T-cell (primary cell): ENCODE results near the gene HTR6. TPM values are rescaled to one million over a fixed set of nuclear protein-coding genes. Genes with fewer than 3 reads are reported as not detected.

Source experiments
- ATAC-seq, 4 experiments: fragments of 200-7000 bp in 3 of 4; fragments of 150-1000 bp in 1 of 4; cut with Tn5 transposase; replicated peaks in 1 of 4; 1 replicate in 3 of 4; 2 replicates in 1 of 4; pipeline ENCODE4 v1.10.0; 2021; ENCODE audit warnings: moderate library complexity in 3 of 4, mild to moderate bottlenecking in 2 of 4, moderate number of reproducible peaks in 1 of 4
- CTCF ChIA-PET, 2 donors: fragments of 300-600 bp; sonication (Branson Sonifier 250); formaldehyde crosslinking; loops; one replicate each; lab custom pipeline; 2022; ENCODE audit warnings: antibody characterized with exemption in 2 of 2; lab: Charles Lee
- POLR2A ChIA-PET, 2 donors: fragments of 300-600 bp; sonication (Branson Sonifier 250); formaldehyde crosslinking; loops; one replicate each; lab custom pipeline; 2022; ENCODE audit warnings: antibody characterized with exemption in 2 of 2; lab: Charles Lee
- DNase-seq, 35 experiments: peaks; one replicate each; pipeline versions ENCODE4 v3.0.0 to v3.0.0-alpha.2; 2013 to 2023
- H3K27ac ChIP-seq: one replicate; pipeline ENCODE4 v1.5.1; 2013; ENCODE audit warnings: low read length
- H3K27me3 ChIP-seq, 2 experiments: replicated peaks in 1 of 2; 1 replicate in 1 of 2; 2 replicates in 1 of 2; pipeline versions ENCODE4 v1.6.1 to v1.7.0; 2013; ENCODE audit warnings: low read length in 1 of 2, mixed read lengths in 1 of 2; ENCODE audit not compliant: control insufficient read depth in 2 of 2, insufficient read depth in 2 of 2; ENCODE audit errors: extremely low read depth in 1 of 2
- H3K36me3 ChIP-seq, 2 donors: 1 replicate in 1 of 2; 2 replicates in 1 of 2; pipeline versions ENCODE4 v1.6.1 to v1.7.0; 2013; ENCODE audit warnings: low read length in 1 of 2; ENCODE audit not compliant: control insufficient read depth in 2 of 2, insufficient read depth in 1 of 2; ENCODE audit errors: extremely low read depth in 1 of 2
- H3K4me1 ChIP-seq, 2 experiments: 1 replicate in 1 of 2; 2 replicates in 1 of 2; pipeline versions ENCODE4 v1.6.1 to v1.7.0; 2013; ENCODE audit warnings: low read length in 2 of 2, mixed read lengths in 1 of 2; ENCODE audit not compliant: insufficient read depth in 2 of 2, control insufficient read depth in 1 of 2; ENCODE audit errors: extremely low read depth in 1 of 2
- H3K4me3 ChIP-seq, 2 donors: 1 replicate in 1 of 2; 2 replicates in 1 of 2; pipeline versions ENCODE4 v1.5.1 to v1.7.0; 2013; ENCODE audit warnings: mild to moderate bottlenecking in 2 of 2, low read length in 1 of 2, moderate library complexity in 1 of 2; ENCODE audit not compliant: control insufficient read depth in 1 of 2; ENCODE audit errors: extremely low read depth in 1 of 2
- H3K9me3 ChIP-seq: 2 replicates; pipeline ENCODE4 v1.7.0; 2013
- H3K27ac Mint-ChIP-seq, 2 donors: one replicate each; pipeline ENCODE4 v1.8.0; 2020 to 2021; ENCODE audit warnings: mild to moderate bottlenecking in 2 of 2, mixed read lengths in 2 of 2
- H3K27me3 Mint-ChIP-seq, 2 donors: one replicate each; pipeline ENCODE4 v1.8.0; 2021 to 2022; ENCODE audit warnings: mixed read lengths in 2 of 2
- H3K36me3 Mint-ChIP-seq: one replicate; pipeline ENCODE4 v1.8.0; 2021; ENCODE audit warnings: mixed read lengths
- H3K4me1 Mint-ChIP-seq, 3 donors: one replicate each; pipeline ENCODE4 v1.8.0; 2020 to 2022; ENCODE audit warnings: mixed read lengths in 3 of 3, mild to moderate bottlenecking in 1 of 3
- H3K4me3 Mint-ChIP-seq, 3 donors: one replicate each; pipeline ENCODE4 v1.8.0; 2020 to 2022; ENCODE audit warnings: mild to moderate bottlenecking in 3 of 3, mixed read lengths in 3 of 3, moderate library complexity in 3 of 3
- H3K9me3 Mint-ChIP-seq, 3 donors: one replicate each; pipeline ENCODE4 v1.8.0; 2020 to 2022; ENCODE audit warnings: mixed read lengths in 3 of 3
- WGBS: methylation state at CpG from one replicate; pipeline ENCODE4 v1.1.5; 2013; ENCODE audit warnings: missing lambda C conversion rate; ENCODE audit not compliant: insufficient coverage; 5-methylcytosine and 5-hydroxymethylcytosine counted together
- total RNA-seq, 35 experiments: library from RNA in 6 of 35; stranded (reverse) in 6 of 35; fragments of 120-200 nt in 1 of 35; gene quantifications; one replicate each; pipeline versions ENCODE4 v1.2.1 to v1.2.4 and lab custom pipeline; 2013 to 2026

HTR6 gene
- total RNA-seq, 5 donors from 2014 or later (not counting 1 experiment from before 2014, with no cell fraction given), result 0.16 to 0.90 (median 0.19) TPM

DNA sequence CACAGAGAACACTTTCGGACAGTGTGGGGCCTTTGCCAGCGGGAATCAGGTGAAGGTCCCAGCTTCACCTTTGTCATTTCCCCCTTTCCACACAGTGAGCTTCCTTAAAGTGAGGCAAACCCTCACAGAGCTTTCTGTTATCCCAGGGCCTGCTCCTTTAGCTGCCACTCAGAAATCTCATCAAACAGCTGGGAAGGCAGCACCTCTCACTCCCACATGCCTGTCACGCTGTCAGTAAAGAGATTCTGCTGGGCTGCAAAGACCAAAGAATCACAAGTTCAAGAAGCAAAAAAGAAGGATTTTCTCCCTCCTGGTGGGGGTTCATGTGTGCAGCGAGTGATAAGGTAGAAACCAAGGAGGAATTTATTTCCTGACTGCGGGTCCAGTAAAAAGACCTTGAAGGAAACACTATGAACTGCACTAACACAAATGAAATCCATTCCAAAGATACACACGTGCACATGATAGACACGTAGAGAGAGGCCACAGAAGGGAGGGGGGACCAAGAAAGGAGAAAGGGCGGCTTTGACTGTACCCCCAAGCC is 44.0 kb downstream of the HTR6 start:
- 94% methylated on average over 2 of the region's 8 CpGs for WGBS
- no peak overlapping the region for H3K4me3 ChIP-seq
- H3K4me1 Mint-ChIP-seq, result peaks cover 13 to 28% (median 14%) of the 10 kb centered on the region in 3 donors
- no peaks in the 10 kb centered on the region for H3K9me3 Mint-ChIP-seq
- H3K27ac Mint-ChIP-seq, result no peak overlapping the region
- POLR2A ChIA-PET, result interaction anchor here in 1 of 2 donors (0.6 kb wide), 1 partner anchor 795 kb away, joined by 5 read pairs; no protein-coding TSS in a partner anchor
- ATAC-seq (no peak), DNase-seq (no peak)
- H3K36me3 Mint-ChIP-seq, result peaks cover 26% of the 10 kb centered on the region
- no peaks in the 10 kb centered on the region for H3K27me3 ChIP-seq
- CTCF ChIA-PET, result no interaction called here
- no peak overlapping the region for H3K4me3 Mint-ChIP-seq
- H3K4me1 ChIP-seq, result peaks cover 2 to 20% of the 10 kb centered on the region in 2 experiments
- no peaks in the 10 kb centered on the region for H3K27me3 Mint-ChIP-seq
- no peaks in the 10 kb centered on the region for H3K9me3 ChIP-seq
- H3K27ac ChIP-seq, result no peak overlapping the region
- no peaks in the 10 kb centered on the region for H3K36me3 ChIP-seq

DNA sequence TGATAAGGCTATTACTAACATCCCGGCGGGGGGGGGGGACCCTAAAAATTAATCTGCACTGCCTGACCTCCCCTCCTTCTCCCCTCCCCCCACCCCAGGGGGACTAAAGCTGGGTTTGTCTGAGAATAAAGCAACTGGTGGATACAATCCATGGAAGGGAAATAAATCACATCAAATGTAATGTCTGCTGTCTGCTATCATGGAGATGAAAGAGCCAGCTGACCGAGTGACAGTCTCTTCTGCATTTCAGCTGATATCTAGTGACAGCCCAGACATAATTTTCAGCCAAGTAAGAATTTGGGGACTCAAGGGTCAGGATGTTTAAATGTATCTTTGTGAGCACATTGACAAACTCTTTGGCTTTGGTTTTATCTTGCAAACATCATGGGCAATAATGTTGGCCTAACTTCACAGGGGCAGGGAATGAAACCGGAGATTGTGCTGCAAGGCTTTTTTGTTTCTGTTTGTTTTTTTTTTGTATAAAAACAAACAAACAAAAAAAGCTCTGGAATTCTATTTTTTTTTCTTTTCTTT is 44.7 kb downstream of the HTR6 start:
- Histone ChIP-seq H3K9me3 (no peaks in the 10 kb centered on the region), H3K27ac (no peak overlapping the region), H3K27me3 (no peaks in the 10 kb centered on the region), H3K4me3 (no peak overlapping the region), H3K4me1 (peaks cover under 1 to 13% of the 10 kb centered on the region in 2 experiments), H3K36me3 (no peaks in the 10 kb centered on the region)
- H3K36me3 Mint-ChIP-seq, result peaks cover 27% of the 10 kb centered on the region
- 88% methylated on average over 1 of the region's 4 CpGs for WGBS
- H3K27ac Mint-ChIP-seq, result no peak overlapping the region
- CTCF ChIA-PET, result no interaction called here
- no peak overlapping the region for H3K4me3 Mint-ChIP-seq
- H3K27me3 Mint-ChIP-seq, result no peaks in the 10 kb centered on the region
- no peaks in the 10 kb centered on the region for H3K9me3 Mint-ChIP-seq
- DNase-seq (no peak), ATAC-seq (no peak)
- POLR2A ChIA-PET, result no interaction called here
- peaks cover 12 to 21% (median 12%) of the 10 kb centered on the region in 3 donors for H3K4me1 Mint-ChIP-seq

DNA sequence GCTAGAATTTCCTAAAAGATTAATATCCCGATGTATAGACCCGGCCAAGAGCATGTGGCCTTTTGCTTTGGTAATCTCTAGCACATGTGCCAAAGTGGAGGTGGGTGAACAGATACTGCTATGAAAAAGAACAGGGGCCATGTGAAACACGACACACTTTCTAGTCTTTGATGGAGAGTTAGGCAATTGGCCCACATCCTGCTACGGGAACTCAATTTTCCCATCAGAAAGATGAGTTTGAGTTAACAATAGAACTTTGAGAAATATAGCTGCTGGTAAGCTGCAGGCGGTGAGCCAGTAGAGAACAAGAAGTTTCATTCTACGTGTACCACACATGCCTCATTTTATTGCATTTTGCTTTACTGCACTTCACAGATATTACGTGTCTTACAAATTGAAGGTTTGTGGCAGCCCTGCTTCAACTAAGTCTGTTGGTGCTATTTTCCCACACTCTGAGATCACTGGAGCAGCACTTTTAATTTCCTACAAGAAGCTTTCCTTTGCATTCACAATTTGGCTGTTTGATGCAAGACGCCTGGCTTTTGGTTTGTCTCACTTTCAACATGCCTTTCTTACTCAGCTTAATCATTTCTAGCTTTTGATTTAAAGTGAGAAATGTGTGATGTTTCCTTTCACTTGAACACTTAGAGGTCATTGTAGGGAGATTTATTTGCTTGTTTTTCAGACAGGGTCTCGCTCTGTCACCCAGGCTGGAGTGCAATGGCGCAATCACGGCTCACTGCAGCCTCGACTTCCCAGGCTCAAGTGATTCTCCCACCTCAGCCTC is 46.3 kb downstream of the HTR6 start:
- ATAC-seq (no peak), DNase-seq (no peak)
- ChIA-PET CTCF (interaction anchor here in 1 of 2 donors (0.6 to 1.3 kb wide), 2 partner anchors 18 to 49 kb away, joined by 3 read pairs; no protein-coding TSS in a partner anchor), POLR2A (no interaction called here)
- Mint-ChIP-seq H3K9me3 (no peaks in the 10 kb centered on the region), H3K36me3 (peaks cover 27% of the 10 kb centered on the region), H3K27ac (peak overlapping the region in 1 of 2 donors; percentile 36), H3K4me1 (peaks cover 11 to 18% (median 12%) of the 10 kb centered on the region in 3 donors), H3K27me3 (no peaks in the 10 kb centered on the region), H3K4me3 (no peak overlapping the region)
- Histone ChIP-seq H3K36me3 (no peaks in the 10 kb centered on the region), H3K27ac (no peak overlapping the region), H3K9me3 (no peaks in the 10 kb centered on the region), H3K27me3 (no peaks in the 10 kb centered on the region), H3K4me3 (no peak overlapping the region), H3K4me1 (peaks cover 0 to 10% of the 10 kb centered on the region in 2 experiments)
- 31% methylated on average over 11 of the region's 12 CpGs for WGBS

DNA sequence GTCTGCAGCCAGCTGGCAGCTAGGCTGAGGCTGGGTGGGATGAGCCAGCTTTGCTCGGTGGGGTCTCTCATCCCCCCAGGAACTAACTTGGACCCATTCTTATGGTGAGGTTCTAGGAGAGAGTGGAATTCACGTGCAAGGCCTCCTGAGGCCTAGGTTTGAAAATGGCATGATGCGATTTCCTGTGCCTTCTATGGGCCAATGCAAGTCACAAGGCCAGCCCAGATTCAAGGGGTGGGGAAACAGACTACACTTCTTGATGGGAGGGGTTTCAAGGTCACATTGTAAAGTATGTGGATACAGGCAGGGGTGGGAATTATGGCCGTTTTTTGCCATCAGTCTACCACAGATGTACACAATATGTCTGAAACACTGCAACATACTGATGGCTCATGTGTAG is 48.3 kb downstream of the HTR6 start:
- Mint-ChIP-seq H3K9me3 (no peaks in the 10 kb centered on the region), H3K4me1 (peaks cover 11 to 18% (median 12%) of the 10 kb centered on the region in 3 donors), H3K4me3 (no peak overlapping the region), H3K27ac (no peak overlapping the region), H3K36me3 (peaks cover 27% of the 10 kb centered on the region), H3K27me3 (no peaks in the 10 kb centered on the region)
- DNase-seq, result no peak
- H3K4me1 ChIP-seq, result peaks cover 0 to 10% of the 10 kb centered on the region in 2 experiments
- no peaks in the 10 kb centered on the region for H3K27me3 ChIP-seq
- WGBS, result no CpG with 5 or more reads among the region's 4 CpGs
- H3K36me3 ChIP-seq, result no peaks in the 10 kb centered on the region
- no peaks in the 10 kb centered on the region for H3K9me3 ChIP-seq
- ChIA-PET POLR2A (interaction anchor here in 1 of 2 donors (0.6 kb wide), 1 partner anchor 111 kb away, joined by 5 read pairs; no protein-coding TSS in a partner anchor), CTCF (interaction anchor here in 1 of 2 donors (0.8 kb wide), 1 partner anchor 9 kb away, joined by 3 read pairs; no protein-coding TSS in a partner anchor)
- no peak overlapping the region for H3K27ac ChIP-seq
- no peak overlapping the region for H3K4me3 ChIP-seq
- ATAC-seq, result no peak

DNA sequence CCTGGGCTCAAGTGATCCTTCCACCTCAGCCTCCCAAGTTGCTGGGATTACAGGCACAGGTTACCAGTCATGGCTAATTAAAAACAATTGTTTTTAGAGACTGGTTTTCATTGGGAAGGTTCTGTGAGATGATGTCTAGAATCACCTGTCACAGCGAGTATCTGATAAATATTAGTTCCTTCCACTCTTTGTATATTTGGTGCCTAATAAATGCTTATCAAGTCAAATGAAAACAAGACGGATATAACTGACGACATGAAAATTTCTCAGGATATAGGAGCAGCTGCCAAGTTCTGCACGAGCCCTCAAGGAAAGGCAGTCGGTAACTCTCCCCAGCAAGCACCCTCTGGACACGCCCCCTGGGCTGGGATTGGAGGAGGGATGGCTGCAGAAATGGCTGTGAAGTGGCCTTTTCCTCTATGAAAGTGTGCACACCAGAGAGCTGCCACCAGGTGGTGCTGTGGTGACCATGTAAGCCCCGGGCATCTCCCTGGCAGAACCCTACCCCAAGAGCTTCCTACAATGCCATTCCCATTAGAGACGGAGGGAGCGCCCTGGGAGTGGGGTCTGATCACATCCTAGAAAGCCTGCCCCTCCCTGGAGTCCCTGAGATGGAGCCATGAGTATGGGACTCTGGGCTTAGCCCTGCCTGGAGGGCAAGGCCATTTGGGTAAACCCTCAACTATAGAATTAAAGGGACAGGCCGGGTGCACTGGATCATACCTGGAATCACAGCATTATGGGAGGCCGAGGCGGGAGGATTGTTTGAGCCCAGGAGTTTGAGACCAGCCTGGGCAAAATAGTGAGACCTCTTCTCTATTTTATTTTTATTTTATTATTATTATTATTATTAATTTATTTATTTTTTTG is 50.9 kb downstream of the HTR6 start:
- Histone ChIP-seq H3K9me3 (no peaks in the 10 kb centered on the region), H3K36me3 (no peaks in the 10 kb centered on the region), H3K4me3 (no peak overlapping the region), H3K4me1 (peaks cover 0 to 10% of the 10 kb centered on the region in 2 experiments), H3K27me3 (no peaks in the 10 kb centered on the region), H3K27ac (no peak overlapping the region)
- CTCF ChIA-PET, result interaction anchor here (0.6 to 1.0 kb wide), 3 partner anchors 34 to 91 kb away, joined by 3 read pairs; no protein-coding TSS in a partner anchor
- H3K4me1 Mint-ChIP-seq, result peaks cover 7 to 15% (median 11%) of the 10 kb centered on the region in 3 donors
- ATAC-seq, result peak; percentile 90 to 97 (median 92)
- 100% methylated on average over 3 of the region's 12 CpGs for WGBS
- no peaks in the 10 kb centered on the region for H3K9me3 Mint-ChIP-seq
- no peak overlapping the region for H3K4me3 Mint-ChIP-seq
- POLR2A ChIA-PET, result interaction anchor here in 1 of 2 donors (0.6 kb wide), 1 partner anchor 85 kb away, joined by 5 read pairs; no protein-coding TSS in a partner anchor
- H3K36me3 Mint-ChIP-seq, result peaks cover 24% of the 10 kb centered on the region
- H3K27ac Mint-ChIP-seq, result no peak overlapping the region
- H3K27me3 Mint-ChIP-seq, result no peaks in the 10 kb centered on the region
- DNase-seq, result peak; percentile 54 to 89 (median 75)
